ENCODE measurements around the gene IFNK.

Gene IFNK

GRCh38 chr9:27572918-27573633 lies 49.0 kb downstream of the IFNK start, which contains the start of gene C9orf72:
Gene C9orf72, minus strand, starts transcription at chr9:27573481. Its CDS starts 6,361 bp downstream, at chr9:27567120.
- no peaks in the 10 kb centered on the region for H3K79me1 ChIP-seq (ENCODE audit: low read depth, low read length)
- H2AK5ac ChIP-seq (ENCODE audit: low read depth, low read length), result peak within 1 kb of the TSS; percentile 29
- H3K27ac ChIP-seq (replicated peaks; ENCODE audit: low read length), result peak within 1 kb of the TSS; percentile 96
- H3K4me2 ChIP-seq (ENCODE audit: insufficient read depth, low read length, poor library complexity, severe bottlenecking), result peak within 1 kb of the TSS; percentile 70
- no peaks in the 10 kb centered on the region for H3K27me3 ChIP-seq (ENCODE audit: control insufficient read depth in 3 of 3, insufficient read depth in 3 of 3, low read depth in 1 of 3, low read length in 3 of 3)
- DNase-seq (ENCODE audit: low spot score), result no peak
- peak within 1 kb of the TSS; percentile 93 for H3K18ac ChIP-seq (ENCODE audit: low read length)
- H4K91ac ChIP-seq (ENCODE audit: low read depth, low read length, poor library complexity), result no peak within 1 kb of the TSS
- WGBS, 2 donors (ENCODE audit: extremely low coverage in 2 of 2, insufficient read length in 2 of 2, insufficient replicate concordance in 1 of 2), result no CpG with 5 or more reads among the region's 72 CpGs
- no peak within 1 kb of the TSS for H3K14ac ChIP-seq (ENCODE audit: low read length)
- no peak within 1 kb of the TSS for H3K23ac ChIP-seq (ENCODE audit: low read depth, low read length, poor library complexity)
- peaks cover 3 to 5% of the 10 kb centered on the region in 2 donors for H3K4me1 ChIP-seq (ENCODE audit: control insufficient read depth in 2 of 2, insufficient read depth in 1 of 2, low read depth in 1 of 2, low read length in 2 of 2)
- no peak within 1 kb of the TSS for H4K8ac ChIP-seq (ENCODE audit: low read depth, low read length)
- H3K4me3 ChIP-seq (ENCODE audit: low read length in 2 of 2), result peak within 1 kb of the TSS; percentile 58 to 81
- H3K9ac ChIP-seq (ENCODE audit: low read depth, low read length, poor library complexity), result peak within 1 kb of the TSS; percentile 92
- peak within 1 kb of the TSS; percentile 85 for H2BK5ac ChIP-seq (ENCODE audit: low read length)
- H2BK15ac ChIP-seq (ENCODE audit: low read length), result peak within 1 kb of the TSS; percentile 41
- peak within 1 kb of the TSS; percentile 85 for H2AFZ ChIP-seq (ENCODE audit: low read length)
- no peak within 1 kb of the TSS for H3K4ac ChIP-seq (ENCODE audit: low read length)
- H3K9me3 ChIP-seq (replicated peaks in 1 of 2; ENCODE audit: control insufficient read depth in 2 of 2, insufficient read depth in 1 of 2, low read depth in 1 of 2, low read length in 2 of 2), result peaks cover 0 to 20% of the 10 kb centered on the region in 2 donors
- H3K36me3 ChIP-seq (replicated peaks in 1 of 2; ENCODE audit: control insufficient read depth in 2 of 2, insufficient read depth in 2 of 2, low read length in 2 of 2), result peaks cover 0 to 23% of the 10 kb centered on the region in 2 donors
- H2BK120ac ChIP-seq (ENCODE audit: low read depth, low read length), result peak within 1 kb of the TSS; percentile 79
- no peak within 1 kb of the TSS for H2BK12ac ChIP-seq (ENCODE audit: low read length)

GRCh38 chr9:27573634-27574590 lies 49.8 kb downstream of the IFNK start:
- H3K4me2 ChIP-seq (ENCODE audit: insufficient read depth, low read length, poor library complexity, severe bottlenecking), result peak overlapping the region; percentile 70
- no peak overlapping the region for H3K18ac ChIP-seq (ENCODE audit: low read length)
- peak overlapping the region; percentile 58 to 79 for H3K4me3 ChIP-seq (ENCODE audit: low read length in 2 of 2)
- no peak overlapping the region for H4K91ac ChIP-seq (ENCODE audit: low read depth, low read length, poor library complexity)
- no peak overlapping the region for H4K8ac ChIP-seq (ENCODE audit: low read depth, low read length)
- peaks cover 3 to 5% of the 10 kb centered on the region in 2 donors for H3K4me1 ChIP-seq (ENCODE audit: control insufficient read depth in 2 of 2, insufficient read depth in 1 of 2, low read depth in 1 of 2, low read length in 2 of 2)
- no peak overlapping the region for H2BK12ac ChIP-seq (ENCODE audit: low read length)
- no peaks in the 10 kb centered on the region for H3K27me3 ChIP-seq (ENCODE audit: control insufficient read depth in 3 of 3, insufficient read depth in 3 of 3, low read depth in 1 of 3, low read length in 3 of 3)
- no peak overlapping the region for H3K14ac ChIP-seq (ENCODE audit: low read length)
- no CpG with 5 or more reads among the region's 35 CpGs for WGBS, 2 donors (ENCODE audit: extremely low coverage in 2 of 2, insufficient read length in 2 of 2, insufficient replicate concordance in 1 of 2)
- H2BK120ac ChIP-seq (ENCODE audit: low read depth, low read length), result no peak overlapping the region
- H3K9me3 ChIP-seq (replicated peaks in 1 of 2; ENCODE audit: control insufficient read depth in 2 of 2, insufficient read depth in 1 of 2, low read depth in 1 of 2, low read length in 2 of 2), result peaks cover 0 to 20% of the 10 kb centered on the region in 2 donors
- no peak overlapping the region for H3K23ac ChIP-seq (ENCODE audit: low read depth, low read length, poor library complexity)
- no peak overlapping the region for H2BK15ac ChIP-seq (ENCODE audit: low read length)
- H3K4ac ChIP-seq (ENCODE audit: low read length), result no peak overlapping the region
- no peak overlapping the region for H2BK5ac ChIP-seq (ENCODE audit: low read length)
- peak overlapping the region; percentile 96 for H3K27ac ChIP-seq (replicated peaks; ENCODE audit: low read length)
- H2AK5ac ChIP-seq (ENCODE audit: low read depth, low read length), result no peak overlapping the region
- H3K79me1 ChIP-seq (ENCODE audit: low read depth, low read length), result no peaks in the 10 kb centered on the region
- H3K36me3 ChIP-seq (replicated peaks in 1 of 2; ENCODE audit: control insufficient read depth in 2 of 2, insufficient read depth in 2 of 2, low read length in 2 of 2), result peaks cover 0 to 18% of the 10 kb centered on the region in 2 donors
- H3K9ac ChIP-seq (ENCODE audit: low read depth, low read length, poor library complexity), result no peak overlapping the region
- peak overlapping the region; percentile 85 for H2AFZ ChIP-seq (ENCODE audit: low read length)
- peak; percentile 97 for DNase-seq (ENCODE audit: low spot score)

Data from neuronal stem cell (in vitro differentiated cells).